K562 (cell line): Measurements from ENCODE around the gene FRYL. TPM values are rescaled to one million over a fixed set of nuclear protein-coding genes. Genes with fewer than 3 reads are reported as not detected.

Experiments used
- SOX6 ChIP-seq: fragments of 450-650 bp; IDR thresholded peaks from 2 replicates; pipeline ENCODE4 v1.6.1; 2014; ENCODE audit warnings: mild to moderate bottlenecking
- TAF9B ChIP-seq: fragments of 450-650 bp; IDR thresholded peaks from 2 replicates; pipeline ENCODE4 v1.6.1; 2018; ENCODE audit warnings: mild to moderate bottlenecking; ENCODE audit not compliant: partially characterized antibody
- polyA plus RNA-seq, 8 experiments: library from polyadenylated mRNA; depleted of rRNA in 4 of 8; stranded (reverse) in 5 of 8; unstranded in 3 of 8; fragments of >200 nt; fragmentation: Nextera tagmentation in 2 of 8; fragmentation: Illumina TruSeq in 1 of 8; extraction: Ambion mirVana in 2 of 8; extraction: Trizol in 1 of 8; gene quantifications; 2 replicates each; pipeline versions ENCODE4 v1.2.1 to v1.2.3, GENCODE V29; 2011 to 2014; ENCODE audit warnings: inconsistent platforms in 1 of 8, missing spikeins in 1 of 8
- total RNA-seq, 7 experiments: library from RNA; depleted of rRNA in 6 of 7; stranded (reverse); fragments of >200 nt in 6 of 7; fragmentation: Illumina TruSeq in 2 of 7; extraction: Trizol in 2 of 7; gene quantifications; 2 replicates each; pipeline versions ENCODE4 v1.2.1 to v1.2.3, GENCODE V29; 2011 to 2021; ENCODE audit warnings: low replicate concordance in 1 of 7
- TF ChIP-seq, protein P1 (sequence below): IDR thresholded peaks from 2 replicates; pipeline ENCODE4 v1.6.1; 2011; ENCODE audit warnings: borderline replicate concordance, low read depth, mild to moderate bottlenecking, moderate library complexity, low read length; ENCODE audit not compliant: insufficient read depth, poor library complexity, severe bottlenecking
- TF ChIP-seq, protein P2 (sequence below): fragments of 450-650 bp; IDR thresholded peaks from 2 replicates; pipeline ENCODE4 v1.6.1; 2016; ENCODE audit warnings: low read depth
- TF ChIP-seq, protein P3 (sequence below): fragments of 450-650 bp; IDR thresholded peaks from 2 replicates; pipeline ENCODE4 v1.6.1; 2016
- TF ChIP-seq, protein P4 (sequence below), 2 experiments: fragments of 450-650 bp; formaldehyde crosslinking in 1 of 2; IDR thresholded peaks; 2 replicates each; pipeline versions ENCODE4 v1.4.0 to v1.6.1; 2014 to 2020; ENCODE audit warnings: mild to moderate bottlenecking in 2 of 2, borderline replicate concordance in 1 of 2, low read depth in 1 of 2

Gene FRYL
- total and polyA plus RNA-seq, 9 of the 15 experiments (the other 6 are each of a cell fraction or from before 2014, with no cell fraction given): 7.2 to 34.9 (median 15.9) TPM

DNA sequence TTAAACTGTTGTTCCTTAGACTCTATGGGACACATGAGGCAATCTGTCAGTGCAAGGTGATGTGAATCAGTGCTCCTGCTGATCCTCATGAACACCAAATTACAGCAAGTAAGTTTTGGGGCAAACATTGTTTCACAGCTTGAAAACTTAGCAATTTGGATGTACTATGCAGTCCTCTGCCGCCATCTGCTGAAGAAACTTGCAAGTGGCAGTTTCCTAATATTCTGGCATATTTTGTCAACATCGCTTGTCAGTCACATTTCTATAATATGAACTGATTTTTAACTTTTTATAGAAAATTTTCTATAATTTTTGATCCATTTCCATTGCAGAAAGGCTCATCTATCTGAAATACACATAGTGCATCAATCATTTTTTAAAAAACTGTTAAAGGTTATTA lies 233.7 kb downstream of the FRYL start (continued):
- TF ChIP-seq, protein P1, sequence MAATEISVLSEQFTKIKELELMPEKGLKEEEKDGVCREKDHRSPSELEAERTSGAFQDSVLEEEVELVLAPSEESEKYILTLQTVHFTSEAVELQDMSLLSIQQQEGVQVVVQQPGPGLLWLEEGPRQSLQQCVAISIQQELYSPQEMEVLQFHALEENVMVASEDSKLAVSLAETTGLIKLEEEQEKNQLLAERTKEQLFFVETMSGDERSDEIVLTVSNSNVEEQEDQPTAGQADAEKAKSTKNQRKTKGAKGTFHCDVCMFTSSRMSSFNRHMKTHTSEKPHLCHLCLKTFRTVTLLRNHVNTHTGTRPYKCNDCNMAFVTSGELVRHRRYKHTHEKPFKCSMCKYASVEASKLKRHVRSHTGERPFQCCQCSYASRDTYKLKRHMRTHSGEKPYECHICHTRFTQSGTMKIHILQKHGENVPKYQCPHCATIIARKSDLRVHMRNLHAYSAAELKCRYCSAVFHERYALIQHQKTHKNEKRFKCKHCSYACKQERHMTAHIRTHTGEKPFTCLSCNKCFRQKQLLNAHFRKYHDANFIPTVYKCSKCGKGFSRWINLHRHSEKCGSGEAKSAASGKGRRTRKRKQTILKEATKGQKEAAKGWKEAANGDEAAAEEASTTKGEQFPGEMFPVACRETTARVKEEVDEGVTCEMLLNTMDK: no peak
- no peak for TF ChIP-seq TAF9B
- TF ChIP-seq, protein P2, sequence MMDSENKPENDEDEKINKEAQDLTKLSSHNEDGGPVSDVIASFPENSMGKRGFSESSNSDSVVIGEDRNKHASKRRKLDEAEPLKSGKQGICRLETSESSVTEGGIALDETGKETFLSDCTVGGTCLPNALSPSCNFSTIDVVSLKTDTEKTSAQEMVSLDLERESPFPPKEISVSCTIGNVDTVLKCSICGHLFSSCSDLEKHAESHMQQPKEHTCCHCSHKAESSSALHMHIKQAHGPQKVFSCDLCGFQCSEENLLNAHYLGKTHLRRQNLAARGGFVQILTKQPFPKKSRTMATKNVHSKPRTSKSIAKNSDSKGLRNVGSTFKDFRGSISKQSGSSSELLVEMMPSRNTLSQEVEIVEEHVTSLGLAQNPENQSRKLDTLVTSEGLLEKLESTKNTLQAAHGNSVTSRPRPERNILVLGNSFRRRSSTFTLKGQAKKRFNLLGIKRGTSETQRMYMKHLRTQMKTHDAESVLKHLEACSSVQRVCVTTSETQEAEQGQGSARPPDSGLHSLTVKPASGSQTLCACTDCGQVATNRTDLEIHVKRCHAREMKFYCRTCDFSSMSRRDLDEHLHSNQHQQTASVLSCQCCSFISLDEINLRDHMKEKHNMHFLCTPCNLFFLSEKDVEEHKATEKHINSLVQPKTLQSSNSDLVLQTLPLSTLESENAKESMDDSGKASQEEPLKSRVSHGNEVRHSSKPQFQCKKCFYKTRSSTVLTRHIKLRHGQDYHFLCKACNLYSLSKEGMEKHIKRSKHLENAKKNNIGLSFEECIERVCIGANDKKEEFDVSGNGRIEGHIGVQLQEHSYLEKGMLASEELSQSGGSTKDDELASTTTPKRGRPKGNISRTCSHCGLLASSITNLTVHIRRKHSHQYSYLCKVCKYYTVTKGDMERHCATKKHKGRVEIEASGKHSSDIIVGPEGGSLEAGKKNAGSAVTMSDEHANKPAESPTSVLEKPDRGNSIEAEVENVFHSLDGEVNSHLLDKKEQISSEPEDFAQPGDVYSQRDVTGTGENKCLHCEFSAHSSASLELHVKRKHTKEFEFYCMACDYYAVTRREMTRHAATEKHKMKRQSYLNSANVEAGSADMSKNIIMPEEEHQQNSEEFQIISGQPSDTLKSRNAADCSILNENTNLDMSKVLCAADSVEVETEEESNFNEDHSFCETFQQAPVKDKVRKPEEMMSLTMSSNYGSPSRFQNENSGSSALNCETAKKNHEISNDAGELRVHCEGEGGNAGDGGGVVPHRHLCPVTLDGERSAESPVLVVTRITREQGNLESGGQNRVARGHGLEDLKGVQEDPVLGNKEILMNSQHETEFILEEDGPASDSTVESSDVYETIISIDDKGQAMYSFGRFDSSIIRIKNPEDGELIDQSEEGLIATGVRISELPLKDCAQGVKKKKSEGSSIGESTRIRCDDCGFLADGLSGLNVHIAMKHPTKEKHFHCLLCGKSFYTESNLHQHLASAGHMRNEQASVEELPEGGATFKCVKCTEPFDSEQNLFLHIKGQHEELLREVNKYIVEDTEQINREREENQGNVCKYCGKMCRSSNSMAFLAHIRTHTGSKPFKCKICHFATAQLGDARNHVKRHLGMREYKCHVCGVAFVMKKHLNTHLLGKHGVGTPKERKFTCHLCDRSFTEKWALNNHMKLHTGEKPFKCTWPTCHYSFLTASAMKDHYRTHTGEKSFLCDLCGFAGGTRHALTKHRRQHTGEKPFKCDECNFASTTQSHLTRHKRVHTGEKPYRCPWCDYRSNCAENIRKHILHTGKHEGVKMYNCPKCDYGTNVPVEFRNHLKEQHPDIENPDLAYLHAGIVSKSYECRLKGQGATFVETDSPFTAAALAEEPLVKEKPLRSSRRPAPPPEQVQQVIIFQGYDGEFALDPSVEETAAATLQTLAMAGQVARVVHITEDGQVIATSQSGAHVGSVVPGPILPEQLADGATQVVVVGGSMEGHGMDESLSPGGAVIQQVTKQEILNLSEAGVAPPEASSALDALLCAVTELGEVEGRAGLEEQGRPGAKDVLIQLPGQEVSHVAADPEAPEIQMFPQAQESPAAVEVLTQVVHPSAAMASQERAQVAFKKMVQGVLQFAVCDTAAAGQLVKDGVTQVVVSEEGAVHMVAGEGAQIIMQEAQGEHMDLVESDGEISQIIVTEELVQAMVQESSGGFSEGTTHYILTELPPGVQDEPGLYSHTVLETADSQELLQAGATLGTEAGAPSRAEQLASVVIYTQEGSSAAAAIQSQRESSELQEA: no peak
- TF ChIP-seq SOX6: no peak
- TF ChIP-seq, protein P3, sequence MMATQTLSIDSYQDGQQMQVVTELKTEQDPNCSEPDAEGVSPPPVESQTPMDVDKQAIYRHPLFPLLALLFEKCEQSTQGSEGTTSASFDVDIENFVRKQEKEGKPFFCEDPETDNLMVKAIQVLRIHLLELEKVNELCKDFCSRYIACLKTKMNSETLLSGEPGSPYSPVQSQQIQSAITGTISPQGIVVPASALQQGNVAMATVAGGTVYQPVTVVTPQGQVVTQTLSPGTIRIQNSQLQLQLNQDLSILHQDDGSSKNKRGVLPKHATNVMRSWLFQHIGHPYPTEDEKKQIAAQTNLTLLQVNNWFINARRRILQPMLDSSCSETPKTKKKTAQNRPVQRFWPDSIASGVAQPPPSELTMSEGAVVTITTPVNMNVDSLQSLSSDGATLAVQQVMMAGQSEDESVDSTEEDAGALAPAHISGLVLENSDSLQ: peak; percentile 54
- TF ChIP-seq, protein P4, sequence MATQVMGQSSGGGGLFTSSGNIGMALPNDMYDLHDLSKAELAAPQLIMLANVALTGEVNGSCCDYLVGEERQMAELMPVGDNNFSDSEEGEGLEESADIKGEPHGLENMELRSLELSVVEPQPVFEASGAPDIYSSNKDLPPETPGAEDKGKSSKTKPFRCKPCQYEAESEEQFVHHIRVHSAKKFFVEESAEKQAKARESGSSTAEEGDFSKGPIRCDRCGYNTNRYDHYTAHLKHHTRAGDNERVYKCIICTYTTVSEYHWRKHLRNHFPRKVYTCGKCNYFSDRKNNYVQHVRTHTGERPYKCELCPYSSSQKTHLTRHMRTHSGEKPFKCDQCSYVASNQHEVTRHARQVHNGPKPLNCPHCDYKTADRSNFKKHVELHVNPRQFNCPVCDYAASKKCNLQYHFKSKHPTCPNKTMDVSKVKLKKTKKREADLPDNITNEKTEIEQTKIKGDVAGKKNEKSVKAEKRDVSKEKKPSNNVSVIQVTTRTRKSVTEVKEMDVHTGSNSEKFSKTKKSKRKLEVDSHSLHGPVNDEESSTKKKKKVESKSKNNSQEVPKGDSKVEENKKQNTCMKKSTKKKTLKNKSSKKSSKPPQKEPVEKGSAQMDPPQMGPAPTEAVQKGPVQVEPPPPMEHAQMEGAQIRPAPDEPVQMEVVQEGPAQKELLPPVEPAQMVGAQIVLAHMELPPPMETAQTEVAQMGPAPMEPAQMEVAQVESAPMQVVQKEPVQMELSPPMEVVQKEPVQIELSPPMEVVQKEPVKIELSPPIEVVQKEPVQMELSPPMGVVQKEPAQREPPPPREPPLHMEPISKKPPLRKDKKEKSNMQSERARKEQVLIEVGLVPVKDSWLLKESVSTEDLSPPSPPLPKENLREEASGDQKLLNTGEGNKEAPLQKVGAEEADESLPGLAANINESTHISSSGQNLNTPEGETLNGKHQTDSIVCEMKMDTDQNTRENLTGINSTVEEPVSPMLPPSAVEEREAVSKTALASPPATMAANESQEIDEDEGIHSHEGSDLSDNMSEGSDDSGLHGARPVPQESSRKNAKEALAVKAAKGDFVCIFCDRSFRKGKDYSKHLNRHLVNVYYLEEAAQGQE (IDR thresholded peaks at IDR 0.05; ENCODE audit: borderline replicate concordance): peak; percentile 83
- TF ChIP-seq, protein P4 (CRISPR knock-in tag; IDR thresholded peaks at IDR 0.05; ENCODE audit: low read depth): no peak
